Neural cell (in vitro differentiated cells): ENCODE measurements around the gene SLC6A4. TPM values are rescaled to one million over a fixed set of nuclear protein-coding genes. Genes with fewer than 3 reads are reported as not detected.

ENCODE experiments used
- H2AFZ ChIP-seq: fragments of 200-600, 300-800 bp; sonication (generic), shearing (Covaris generic); 2 replicates; pipeline ENCODE4 v1.6.0; 2014; ENCODE audit warnings: low read depth, mild to moderate bottlenecking, antibody characterized with exemption, low read length, moderate library complexity
- H3F3A ChIP-seq: fragments of 200-600 bp; shearing (Covaris generic); 2 replicates; pipeline ENCODE4 v1.6.1; 2016; ENCODE audit warnings: mild to moderate bottlenecking, moderate library complexity, mixed read lengths, antibody characterized with exemption, low read length; ENCODE audit not compliant: insufficient read depth, poor library complexity, severe bottlenecking
- H3K27ac ChIP-seq: fragments of 200-600, 300-800 bp; sonication (generic), shearing (Covaris generic); 2 replicates; pipeline ENCODE4 v1.5.1; 2014; ENCODE audit warnings: mild to moderate bottlenecking, low read length, moderate library complexity
- H3K27me3 ChIP-seq: fragments of 300-800, 200-600 bp; sonication (generic), shearing (Covaris generic); 2 replicates; pipeline ENCODE4 v1.6.0; 2014; ENCODE audit warnings: mild to moderate bottlenecking, low read depth, low read length, moderate library complexity; ENCODE audit not compliant: insufficient read depth
- H3K36me3 ChIP-seq: fragments of 300-800, 200-600 bp; sonication (generic), shearing (Covaris generic); 2 replicates; pipeline ENCODE4 v1.5.1; 2014; ENCODE audit warnings: mild to moderate bottlenecking, antibody characterized with exemption, low read length, moderate library complexity; ENCODE audit not compliant: insufficient read depth
- H3K4me2 ChIP-seq: fragments of 300-800, 200-600 bp; sonication (generic), shearing (Covaris generic); 2 replicates; pipeline ENCODE4 v1.6.0; 2014; ENCODE audit warnings: mild to moderate bottlenecking, low read length
- H3K4me3 ChIP-seq: fragments of 300-800, 200-600 bp; sonication (generic), shearing (Covaris generic); 2 replicates; pipeline ENCODE4 v1.5.1; 2014; ENCODE audit warnings: mild to moderate bottlenecking, low read length, moderate library complexity
- H3K79me2 ChIP-seq: fragments of 200-600 bp; shearing (Covaris generic); replicated peaks from 2 replicates; pipeline ENCODE4 v1.6.0; 2014; ENCODE audit warnings: mild to moderate bottlenecking, low read length, moderate library complexity; ENCODE audit not compliant: insufficient read depth
- H3K9ac ChIP-seq: fragments of 300-800, 200-600 bp; sonication (generic), shearing (Covaris generic); 2 replicates; pipeline ENCODE4 v1.6.1; 2016; ENCODE audit warnings: mild to moderate bottlenecking, low read length, mixed read lengths
- H3K9me2 ChIP-seq: fragments of 200-600 bp; shearing (Covaris generic); 2 replicates; pipeline ENCODE4 v1.6.1; 2016; ENCODE audit warnings: mild to moderate bottlenecking, low read length, mixed read lengths; ENCODE audit not compliant: insufficient read depth
- H3K9me3 ChIP-seq: fragments of 200-600, 300-800 bp; sonication (generic), shearing (Covaris generic); 2 replicates; pipeline ENCODE4 v1.6.1; 2016; ENCODE audit warnings: mild to moderate bottlenecking, mixed run types, low read length, moderate library complexity, mixed read lengths
- H4K20me1 ChIP-seq: fragments of 200-600 bp; shearing (Covaris generic); 2 replicates; pipeline ENCODE4 v1.6.1; 2016; ENCODE audit warnings: mild to moderate bottlenecking, mixed run types; ENCODE audit not compliant: insufficient read depth
- EP300 ChIP-seq: fragments of 450-650 bp; conservative IDR thresholded peaks from 2 replicates; pipeline ENCODE4 v1.6.1; 2014; ENCODE audit warnings: antibody characterized with exemption, mild to moderate bottlenecking, moderate library complexity; ENCODE audit not compliant: poor library complexity, severe bottlenecking
- EZH2 ChIP-seq: fragments of 200-600, 300-800 bp; shearing (Covaris generic), sonication (generic); IDR thresholded peaks from 2 replicates; pipeline ENCODE4 v1.6.1; 2014; ENCODE audit warnings: antibody characterized with exemption, low read length, borderline replicate concordance, mild to moderate bottlenecking; ENCODE audit not compliant: insufficient read depth, poor library complexity, severe bottlenecking
- MXI1 ChIP-seq: fragments of 450-650 bp; conservative IDR thresholded peaks from 2 replicates; pipeline ENCODE4 v1.6.1; 2014; ENCODE audit warnings: antibody characterized with exemption, mild to moderate bottlenecking; ENCODE audit not compliant: poor library complexity, severe bottlenecking
- POLR2AphosphoS5 ChIP-seq: IDR thresholded peaks from 2 replicates; pipeline ENCODE4 v1.6.1; 2012
- RAD21 ChIP-seq: fragments of 450-650 bp; conservative IDR thresholded peaks from 2 replicates; pipeline ENCODE4 v1.6.1; 2014; ENCODE audit warnings: antibody characterized with exemption, mild to moderate bottlenecking, moderate library complexity
- SMC3 ChIP-seq: fragments of 450-650 bp; conservative IDR thresholded peaks from 2 replicates; pipeline ENCODE4 v1.6.1; 2014; ENCODE audit warnings: antibody characterized with exemption, mild to moderate bottlenecking, moderate library complexity; ENCODE audit not compliant: poor library complexity
- TAF1 ChIP-seq: IDR thresholded peaks from 2 replicates; pipeline ENCODE4 v1.6.1; 2012; ENCODE audit warnings: low read depth
- polyA plus RNA-seq: library from polyadenylated mRNA; depleted of rRNA; stranded (reverse); fragments of >200 nt; gene quantifications from 2 replicates; pipeline ENCODE4 v1.2.3, GENCODE V29; 2014
- TF ChIP-seq, protein P1 (sequence below): IDR thresholded peaks from 2 replicates; pipeline ENCODE4 v1.6.1; 2012; ENCODE audit warnings: borderline replicate concordance
- TF ChIP-seq, protein P2 (sequence below): fragments of 450-650 bp; IDR thresholded peaks from 2 replicates; pipeline ENCODE4 v1.5.1; 2014; ENCODE audit warnings: antibody characterized with exemption, mild to moderate bottlenecking, moderate library complexity; ENCODE audit not compliant: poor library complexity, severe bottlenecking

Gene SLC6A4
- polyA plus RNA-seq, 1 donor from 2014 or later, result 1.1 TPM

DNA sequence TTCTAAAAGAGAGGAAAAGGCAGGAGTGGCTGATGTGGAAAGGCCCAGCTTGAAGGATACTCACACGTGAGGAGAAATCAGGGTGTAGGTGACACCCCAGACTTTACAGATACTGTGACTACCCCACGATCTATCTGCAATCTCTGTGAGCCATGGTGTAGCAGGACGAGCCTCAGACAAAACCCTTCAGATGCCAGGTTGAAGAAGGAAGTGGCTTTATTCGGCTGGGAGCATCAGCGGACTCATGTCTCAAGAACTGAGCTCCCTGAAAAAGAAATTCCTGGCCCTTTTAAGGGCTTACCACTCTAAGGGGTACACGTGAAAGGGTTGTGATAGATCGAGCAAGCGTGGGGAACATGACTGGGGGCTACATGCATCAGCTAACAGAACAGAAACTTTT lies 4.7 kb upstream of the SLC6A4 start:
- no peak for TF ChIP-seq SMC3
- TF ChIP-seq, protein P1, sequence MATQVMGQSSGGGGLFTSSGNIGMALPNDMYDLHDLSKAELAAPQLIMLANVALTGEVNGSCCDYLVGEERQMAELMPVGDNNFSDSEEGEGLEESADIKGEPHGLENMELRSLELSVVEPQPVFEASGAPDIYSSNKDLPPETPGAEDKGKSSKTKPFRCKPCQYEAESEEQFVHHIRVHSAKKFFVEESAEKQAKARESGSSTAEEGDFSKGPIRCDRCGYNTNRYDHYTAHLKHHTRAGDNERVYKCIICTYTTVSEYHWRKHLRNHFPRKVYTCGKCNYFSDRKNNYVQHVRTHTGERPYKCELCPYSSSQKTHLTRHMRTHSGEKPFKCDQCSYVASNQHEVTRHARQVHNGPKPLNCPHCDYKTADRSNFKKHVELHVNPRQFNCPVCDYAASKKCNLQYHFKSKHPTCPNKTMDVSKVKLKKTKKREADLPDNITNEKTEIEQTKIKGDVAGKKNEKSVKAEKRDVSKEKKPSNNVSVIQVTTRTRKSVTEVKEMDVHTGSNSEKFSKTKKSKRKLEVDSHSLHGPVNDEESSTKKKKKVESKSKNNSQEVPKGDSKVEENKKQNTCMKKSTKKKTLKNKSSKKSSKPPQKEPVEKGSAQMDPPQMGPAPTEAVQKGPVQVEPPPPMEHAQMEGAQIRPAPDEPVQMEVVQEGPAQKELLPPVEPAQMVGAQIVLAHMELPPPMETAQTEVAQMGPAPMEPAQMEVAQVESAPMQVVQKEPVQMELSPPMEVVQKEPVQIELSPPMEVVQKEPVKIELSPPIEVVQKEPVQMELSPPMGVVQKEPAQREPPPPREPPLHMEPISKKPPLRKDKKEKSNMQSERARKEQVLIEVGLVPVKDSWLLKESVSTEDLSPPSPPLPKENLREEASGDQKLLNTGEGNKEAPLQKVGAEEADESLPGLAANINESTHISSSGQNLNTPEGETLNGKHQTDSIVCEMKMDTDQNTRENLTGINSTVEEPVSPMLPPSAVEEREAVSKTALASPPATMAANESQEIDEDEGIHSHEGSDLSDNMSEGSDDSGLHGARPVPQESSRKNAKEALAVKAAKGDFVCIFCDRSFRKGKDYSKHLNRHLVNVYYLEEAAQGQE, result no peak
- Histone ChIP-seq H4K20me1 (no peaks in the 10 kb centered on the region), H3K9ac (no peak overlapping the region), H3K4me3 (no peak overlapping the region), H3K9me3 (no peaks in the 10 kb centered on the region), H2AFZ (no peak overlapping the region), H3F3A (no peaks in the 10 kb centered on the region), H3K27ac (no peak overlapping the region), H3K9me2 (no peaks in the 10 kb centered on the region), H3K27me3 (peaks cover 45% of the 10 kb centered on the region), H3K4me2 (no peak overlapping the region), H3K79me2 (no peaks in the 10 kb centered on the region), H3K36me3 (no peaks in the 10 kb centered on the region)

DNA sequence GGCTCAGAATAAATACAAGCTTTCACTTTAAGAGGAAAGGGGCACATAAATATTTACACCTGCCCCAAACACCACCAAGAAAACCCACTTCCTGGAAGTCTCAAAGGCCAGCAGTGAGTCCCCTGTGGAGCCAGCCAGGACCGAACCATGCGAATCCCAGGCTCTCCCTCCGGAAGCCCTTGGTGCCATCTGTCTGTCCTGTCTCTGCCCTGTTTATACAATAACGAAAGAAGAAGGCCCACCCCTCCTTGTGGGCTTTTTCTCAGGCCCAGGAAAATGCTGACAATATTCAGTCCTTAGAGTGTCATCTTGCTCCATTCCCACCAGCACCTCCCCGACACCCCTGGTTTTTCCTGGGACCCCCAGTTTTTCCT lies 3.6 kb upstream of the SLC6A4 start:
- Histone ChIP-seq H4K20me1 (no peaks in the 10 kb centered on the region), H3K27ac (no peak overlapping the region), H3K27me3 (peaks cover 56% of the 10 kb centered on the region), H3K9me2 (no peaks in the 10 kb centered on the region), H3K4me3 (no peak overlapping the region), H3K79me2 (no peaks in the 10 kb centered on the region), H3K4me2 (no peak overlapping the region), H3K36me3 (no peaks in the 10 kb centered on the region), H2AFZ (no peak overlapping the region), H3K9me3 (no peaks in the 10 kb centered on the region), H3F3A (no peaks in the 10 kb centered on the region), H3K9ac (no peak overlapping the region)
- no peak for TF ChIP-seq EZH2
- TF ChIP-seq MXI1, result no peak
- TF ChIP-seq, protein P2, sequence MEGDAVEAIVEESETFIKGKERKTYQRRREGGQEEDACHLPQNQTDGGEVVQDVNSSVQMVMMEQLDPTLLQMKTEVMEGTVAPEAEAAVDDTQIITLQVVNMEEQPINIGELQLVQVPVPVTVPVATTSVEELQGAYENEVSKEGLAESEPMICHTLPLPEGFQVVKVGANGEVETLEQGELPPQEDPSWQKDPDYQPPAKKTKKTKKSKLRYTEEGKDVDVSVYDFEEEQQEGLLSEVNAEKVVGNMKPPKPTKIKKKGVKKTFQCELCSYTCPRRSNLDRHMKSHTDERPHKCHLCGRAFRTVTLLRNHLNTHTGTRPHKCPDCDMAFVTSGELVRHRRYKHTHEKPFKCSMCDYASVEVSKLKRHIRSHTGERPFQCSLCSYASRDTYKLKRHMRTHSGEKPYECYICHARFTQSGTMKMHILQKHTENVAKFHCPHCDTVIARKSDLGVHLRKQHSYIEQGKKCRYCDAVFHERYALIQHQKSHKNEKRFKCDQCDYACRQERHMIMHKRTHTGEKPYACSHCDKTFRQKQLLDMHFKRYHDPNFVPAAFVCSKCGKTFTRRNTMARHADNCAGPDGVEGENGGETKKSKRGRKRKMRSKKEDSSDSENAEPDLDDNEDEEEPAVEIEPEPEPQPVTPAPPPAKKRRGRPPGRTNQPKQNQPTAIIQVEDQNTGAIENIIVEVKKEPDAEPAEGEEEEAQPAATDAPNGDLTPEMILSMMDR, result no peak
- TF ChIP-seq RAD21, result no peak

DNA sequence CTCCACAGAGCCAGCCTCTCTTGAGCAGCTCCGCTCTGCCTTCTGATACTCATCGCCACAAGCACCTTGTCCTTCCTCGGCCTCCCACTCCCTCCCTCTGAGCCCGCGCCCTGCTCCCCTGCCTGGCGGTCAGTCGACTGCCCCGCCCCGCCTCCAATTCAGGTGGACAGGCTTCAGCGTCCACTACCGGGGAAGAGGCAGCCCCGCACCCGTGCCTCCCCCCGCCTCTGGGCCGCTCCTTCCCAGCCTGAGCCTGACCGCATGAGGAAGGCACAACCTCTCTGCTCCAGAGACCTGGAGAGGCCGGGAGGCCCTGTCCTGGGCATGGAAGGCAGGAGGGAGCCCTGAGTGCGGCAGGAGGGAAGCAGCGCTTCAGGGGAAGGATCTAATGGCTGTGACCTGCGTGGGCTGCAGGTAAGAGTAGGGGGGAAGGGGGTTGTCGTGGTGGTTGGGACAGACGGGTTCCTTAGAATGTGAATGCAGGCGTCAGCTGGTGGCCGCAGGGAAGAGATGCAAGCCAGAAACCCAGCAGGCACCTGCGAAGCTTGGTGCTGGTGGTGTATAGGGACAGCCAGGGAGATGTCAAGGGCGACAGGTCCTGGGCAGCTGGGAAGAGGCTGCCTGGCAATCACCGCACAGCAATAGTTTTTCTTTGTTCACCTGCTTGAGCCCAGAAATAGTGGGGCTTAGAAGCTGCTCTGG lies 3.0 kb upstream of the SLC6A4 start:
- Histone ChIP-seq H3K27me3 (peaks cover 62% of the 10 kb centered on the region), H4K20me1 (no peaks in the 10 kb centered on the region), H3F3A (no peaks in the 10 kb centered on the region), H3K79me2 (no peaks in the 10 kb centered on the region), H3K9ac (no peak overlapping the region), H3K9me3 (no peaks in the 10 kb centered on the region), H3K36me3 (no peaks in the 10 kb centered on the region), H3K4me3 (no peak overlapping the region), H2AFZ (no peak overlapping the region), H3K9me2 (no peaks in the 10 kb centered on the region), H3K27ac (no peak overlapping the region), H3K4me2 (no peak overlapping the region)
- TF ChIP-seq, protein P1, result no peak
- TF ChIP-seq, protein P2, result no peak
- TF ChIP-seq SMC3 (no peak), TAF1 (no peak), EZH2 (no peak), POLR2AphosphoS5 (no peak), RAD21 (no peak), EP300 (no peak), MXI1 (no peak)
